ENCODE results near the gene EIF3K. TPM values are rescaled to one million over a fixed set of nuclear protein-coding genes. Genes with fewer than 3 reads are reported as not detected.

The EIF3K gene
- total and polyA plus RNA-seq, 9 donors, result 334 to 430 (median 385) TPM

- Histone ChIP-seq H3K4me1 (ENCODE audit: control insufficient read depth, insufficient read depth, low read length) (peaks cover 80% of the 10 kb centered on the region), H3K36me3 (ENCODE audit: control insufficient read depth, insufficient read depth, low read length) (peaks cover 12% of the 10 kb centered on the region), H3K4me3 (ENCODE audit: low read length) (no peak overlapping the region), H3K9me3 (replicated peaks; ENCODE audit: control insufficient read depth, low read depth, low read length) (no peaks in the 10 kb centered on the region), H3K27me3 (ENCODE audit: control insufficient read depth, insufficient read depth, low read length) (no peaks in the 10 kb centered on the region), H3K27ac (ENCODE audit: low read length) (peak overlapping the region; percentile 89)
- DNase-seq, result no peak
- 30% methylated on average over 1 of the region's 5 CpGs for WGBS (ENCODE audit: insufficient coverage)
Observed at GRCh38 chr19:38655148-38655824, 36.3 kb downstream of the EIF3K start.

GRCh38 chr19:38656171-38656981 is 37.4 kb downstream of the EIF3K start:
- Histone ChIP-seq H3K4me1 (ENCODE audit: control insufficient read depth, insufficient read depth, low read length) (peaks cover 71% of the 10 kb centered on the region), H3K27me3 (ENCODE audit: control insufficient read depth, insufficient read depth, low read length) (no peaks in the 10 kb centered on the region), H3K4me3 (ENCODE audit: low read length) (no peak overlapping the region), H3K27ac (ENCODE audit: low read length) (peak overlapping the region; percentile 53), H3K9me3 (replicated peaks; ENCODE audit: control insufficient read depth, low read depth, low read length) (no peaks in the 10 kb centered on the region), H3K36me3 (ENCODE audit: control insufficient read depth, insufficient read depth, low read length) (peaks cover 12% of the 10 kb centered on the region)
- WGBS (ENCODE audit: insufficient coverage), result 76% methylated on average over 4 of the region's 7 CpGs
- DNase-seq, result no peak

- no peaks in the 10 kb centered on the region for H3K27me3 ChIP-seq (ENCODE audit: control insufficient read depth, insufficient read depth, low read length)
- 44% methylated on average over 4 of the region's 8 CpGs for WGBS (ENCODE audit: insufficient coverage)
- H3K36me3 ChIP-seq (ENCODE audit: control insufficient read depth, insufficient read depth, low read length), result peaks cover 9% of the 10 kb centered on the region
- DNase-seq, result no peak
- H3K27ac ChIP-seq (ENCODE audit: low read length), result peak overlapping the region; percentile 86
- no peak overlapping the region for H3K4me3 ChIP-seq (ENCODE audit: low read length)
- H3K9me3 ChIP-seq (replicated peaks; ENCODE audit: control insufficient read depth, low read depth, low read length), result no peaks in the 10 kb centered on the region
- H3K4me1 ChIP-seq (ENCODE audit: control insufficient read depth, insufficient read depth, low read length), result peaks cover 67% of the 10 kb centered on the region
Observed at GRCh38 chr19:38657633-38658222, 38.7 kb downstream of the EIF3K start.

GRCh38 chr19:38658462-38659306 is 39.7 kb downstream of the EIF3K start:
- WGBS (ENCODE audit: insufficient coverage), result 56% methylated on average over 6 of the region's 15 CpGs
- H3K4me1 ChIP-seq (ENCODE audit: control insufficient read depth, insufficient read depth, low read length), result peaks cover 73% of the 10 kb centered on the region
- peak overlapping the region; percentile 86 for H3K27ac ChIP-seq (ENCODE audit: low read length)
- no peak overlapping the region for H3K4me3 ChIP-seq (ENCODE audit: low read length)
- H3K27me3 ChIP-seq (ENCODE audit: control insufficient read depth, insufficient read depth, low read length), result no peaks in the 10 kb centered on the region
- H3K36me3 ChIP-seq (ENCODE audit: control insufficient read depth, insufficient read depth, low read length), result peaks cover 9% of the 10 kb centered on the region
- no peaks in the 10 kb centered on the region for H3K9me3 ChIP-seq (replicated peaks; ENCODE audit: control insufficient read depth, low read depth, low read length)
- DNase-seq, result peak; percentile 90

GRCh38 chr19:38660724-38661123 is 41.7 kb downstream of the EIF3K start:
- WGBS (ENCODE audit: insufficient coverage), result 73% methylated on average over 7 of the region's 9 CpGs
- Histone ChIP-seq H3K4me3 (ENCODE audit: low read length) (no peak overlapping the region), H3K4me1 (ENCODE audit: control insufficient read depth, insufficient read depth, low read length) (peaks cover 76% of the 10 kb centered on the region), H3K27me3 (ENCODE audit: control insufficient read depth, insufficient read depth, low read length) (no peaks in the 10 kb centered on the region), H3K27ac (ENCODE audit: low read length) (peak overlapping the region; percentile 5), H3K9me3 (replicated peaks; ENCODE audit: control insufficient read depth, low read depth, low read length) (no peaks in the 10 kb centered on the region), H3K36me3 (ENCODE audit: control insufficient read depth, insufficient read depth, low read length) (peaks cover 11% of the 10 kb centered on the region)
- no peak for DNase-seq

GRCh38 chr19:38661136-38661535 is 42.1 kb downstream of the EIF3K start:
- DNase-seq, result no peak
- no peaks in the 10 kb centered on the region for H3K27me3 ChIP-seq (ENCODE audit: control insufficient read depth, insufficient read depth, low read length)
- peaks cover 79% of the 10 kb centered on the region for H3K4me1 ChIP-seq (ENCODE audit: control insufficient read depth, insufficient read depth, low read length)
- no peak overlapping the region for H3K4me3 ChIP-seq (ENCODE audit: low read length)
- H3K36me3 ChIP-seq (ENCODE audit: control insufficient read depth, insufficient read depth, low read length), result peaks cover 11% of the 10 kb centered on the region
- no peaks in the 10 kb centered on the region for H3K9me3 ChIP-seq (replicated peaks; ENCODE audit: control insufficient read depth, low read depth, low read length)
- WGBS (ENCODE audit: insufficient coverage), result 61% methylated on average over 3 of the region's 7 CpGs
- peak overlapping the region; percentile 5 for H3K27ac ChIP-seq (ENCODE audit: low read length)

GRCh38 chr19:38661996-38662395 is 43.0 kb downstream of the EIF3K start:
- H3K36me3 ChIP-seq (ENCODE audit: control insufficient read depth, insufficient read depth, low read length), result peaks cover 4% of the 10 kb centered on the region
- H3K4me1 ChIP-seq (ENCODE audit: control insufficient read depth, insufficient read depth, low read length), result peaks cover 80% of the 10 kb centered on the region
- peak overlapping the region; percentile 96 for H3K27ac ChIP-seq (ENCODE audit: low read length)
- H3K9me3 ChIP-seq (replicated peaks; ENCODE audit: control insufficient read depth, low read depth, low read length), result no peaks in the 10 kb centered on the region
- no peak overlapping the region for H3K4me3 ChIP-seq (ENCODE audit: low read length)
- WGBS (ENCODE audit: insufficient coverage), result no CpG with 5 or more reads among the region's 1 CpG
- H3K27me3 ChIP-seq (ENCODE audit: control insufficient read depth, insufficient read depth, low read length), result no peaks in the 10 kb centered on the region
- DNase-seq, result no peak

- no peaks in the 10 kb centered on the region for H3K9me3 ChIP-seq (replicated peaks; ENCODE audit: control insufficient read depth, low read depth, low read length)
- H3K27me3 ChIP-seq (ENCODE audit: control insufficient read depth, insufficient read depth, low read length), result no peaks in the 10 kb centered on the region
- DNase-seq, result no peak
- H3K4me3 ChIP-seq (ENCODE audit: low read length), result no peak overlapping the region
- peaks cover 80% of the 10 kb centered on the region for H3K4me1 ChIP-seq (ENCODE audit: control insufficient read depth, insufficient read depth, low read length)
- H3K27ac ChIP-seq (ENCODE audit: low read length), result peak overlapping the region; percentile 96
- peaks cover 4% of the 10 kb centered on the region for H3K36me3 ChIP-seq (ENCODE audit: control insufficient read depth, insufficient read depth, low read length)
- WGBS (ENCODE audit: insufficient coverage), result 78% methylated on average over 1 of the region's 7 CpGs
Observed at GRCh38 chr19:38662537-38663155, 43.7 kb downstream of the EIF3K start.

GRCh38 chr19:38663156-38663651 is 44.2 kb downstream of the EIF3K start:
- Histone ChIP-seq H3K4me3 (ENCODE audit: low read length) (peak overlapping the region; percentile 32), H3K9me3 (replicated peaks; ENCODE audit: control insufficient read depth, low read depth, low read length) (no peaks in the 10 kb centered on the region), H3K36me3 (ENCODE audit: control insufficient read depth, insufficient read depth, low read length) (peaks cover 4% of the 10 kb centered on the region), H3K27me3 (ENCODE audit: control insufficient read depth, insufficient read depth, low read length) (no peaks in the 10 kb centered on the region), H3K4me1 (ENCODE audit: control insufficient read depth, insufficient read depth, low read length) (peaks cover 81% of the 10 kb centered on the region), H3K27ac (ENCODE audit: low read length) (peak overlapping the region; percentile 96)
- DNase-seq, result peak; percentile 64
- WGBS (ENCODE audit: insufficient coverage), result 37% methylated on average over 18 of the region's 22 CpGs

Data from muscle of leg (tissue), 11 donors.